Right cardiac atrium (tissue), 5 donors: Measurements from ENCODE around the gene CDKL4. TPM values are rescaled to one million over a fixed set of nuclear protein-coding genes. Genes with fewer than 3 reads are reported as not detected.

Source experiments
- polyA plus RNA-seq: library from polyadenylated mRNA; stranded (reverse); fragments of 200-250 nt; gene quantifications from one replicate; pipeline ENCODE4 v1.2.3, GENCODE V29; 2013
- total RNA-seq, 4 donors: library from RNA; stranded (reverse); fragmentation: NEBNext Ultra II Directional; extraction: Animal tissue kit (Norgen Biotek cat#: 25700); gene quantifications; one replicate each; pipeline ENCODE4 v1.2.1, GENCODE V29; 2021
- donor health status: healthy with polysubstance abuse.
- donor health status: DM: no; HTN: yes; CAD: no.
- donor health status: DM: no; HTN: no; CAD: no.
- donor health status: DM: no; HTN: yes; CAD: no; lungs with severe emphysema.
- donor health status: DM: yes; HTN: yes; CAD: no.

CDKL4 gene
- total and polyA plus RNA-seq, 5 donors, result 0.05 to 2.2 (median 1.1) TPM

Other genes with a start within 250 kb of the CDKL4 start
- 10 to 100 TPM; 19.1 to 30.4 (median 23.1) TPM for gene SOS1, start 122.9 kb downstream of the CDKL4 start, total RNA-seq
- gene SOS1, start 122.9 kb downstream of the CDKL4 start, polyA plus RNA-seq, result 6.7 TPM
- 10 to 100 TPM; 39.3 to 50.0 (median 43.5) TPM for gene MAP4K3, start 193.3 kb upstream of the CDKL4 start, total RNA-seq
- gene MAP4K3, start 193.3 kb upstream of the CDKL4 start, polyA plus RNA-seq, result 18.7 TPM